IPS-18a (cell line): Measurements from ENCODE around the gene ORAI2.

Experiments used
- H3K27ac ChIP-seq: one replicate; pipeline ENCODE4 v1.5.1; 2013; ENCODE audit warnings: low read length
- H3K27me3 ChIP-seq: one replicate; pipeline ENCODE4 v1.6.1; 2013; ENCODE audit warnings: mild to moderate bottlenecking, low read length; ENCODE audit not compliant: control insufficient read depth, insufficient read depth
- H3K36me3 ChIP-seq: one replicate; pipeline ENCODE4 v1.6.1; 2013; ENCODE audit warnings: low read depth, low read length; ENCODE audit not compliant: control insufficient read depth
- H3K4me1 ChIP-seq: one replicate; pipeline ENCODE4 v1.6.1; 2013; ENCODE audit warnings: low read depth, low read length; ENCODE audit not compliant: control insufficient read depth
- H3K4me3 ChIP-seq: one replicate; pipeline ENCODE4 v1.5.1; 2013; ENCODE audit warnings: low read length
- H3K9ac ChIP-seq: one replicate; pipeline ENCODE4 v1.6.1; 2013; ENCODE audit warnings: mild to moderate bottlenecking, low read length, moderate library complexity
- H3K9me3 ChIP-seq: one replicate; pipeline ENCODE4 v1.6.1; 2013; ENCODE audit warnings: low read depth, low read length; ENCODE audit not compliant: control insufficient read depth

ORAI2 gene

DNA sequence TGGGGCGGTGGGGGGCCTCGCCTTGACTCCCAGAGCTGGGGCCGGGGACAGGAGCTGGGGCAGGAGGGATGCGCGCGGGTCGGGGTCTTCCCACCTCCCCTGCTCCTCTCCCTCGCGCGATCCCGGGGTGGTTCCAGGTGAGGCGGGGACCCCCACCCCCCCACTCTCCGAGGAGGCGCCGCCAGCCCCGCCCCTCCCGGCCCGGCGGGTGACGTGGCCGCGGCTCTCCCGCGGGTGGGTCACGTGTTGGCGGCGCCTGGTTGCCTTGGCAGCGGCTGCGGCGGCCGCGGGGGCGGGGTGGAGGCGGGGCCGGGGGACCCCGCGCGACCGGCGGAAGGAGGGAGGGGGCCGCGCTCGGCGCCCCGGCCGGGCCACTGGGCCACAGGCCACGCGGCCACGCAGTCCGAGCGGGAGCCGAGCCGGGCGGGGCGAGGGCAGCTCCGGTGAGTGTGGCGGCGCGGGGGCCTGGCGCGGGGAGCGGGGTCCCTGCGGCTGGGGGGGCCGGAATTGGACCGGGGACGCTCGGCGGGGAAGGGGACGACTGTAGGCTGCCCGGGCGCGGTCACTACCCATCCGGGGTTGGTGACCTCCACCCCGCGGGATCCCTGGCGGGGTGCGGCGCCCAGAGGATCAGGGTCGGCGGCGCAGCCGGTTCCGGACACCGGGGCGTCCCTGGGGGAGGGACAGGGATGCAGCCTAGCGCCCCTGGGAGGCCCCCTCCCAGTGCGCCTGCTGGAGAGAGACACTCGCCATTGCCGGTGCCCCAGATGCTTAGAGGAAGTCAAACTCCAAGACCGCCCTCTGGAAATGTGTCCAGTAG is at the start of gene ORAI2:
Gene ORAI2 (plus strand): TSS at position 357 of the 820 bp plus-strand sequence. CDS start 5,382 bp downstream, outside the sequence.
- no peaks in the 10 kb centered on the region for H3K27me3 ChIP-seq
- H3K36me3 ChIP-seq: no peaks in the 10 kb centered on the region
- H3K9ac ChIP-seq: peak within 1 kb of the TSS; percentile 44
- H3K4me1 ChIP-seq: peaks cover 4% of the 10 kb centered on the region
- peak within 1 kb of the TSS; percentile 60 for H3K4me3 ChIP-seq
- H3K9me3 ChIP-seq: no peaks in the 10 kb centered on the region
- no peak within 1 kb of the TSS for H3K27ac ChIP-seq

DNA sequence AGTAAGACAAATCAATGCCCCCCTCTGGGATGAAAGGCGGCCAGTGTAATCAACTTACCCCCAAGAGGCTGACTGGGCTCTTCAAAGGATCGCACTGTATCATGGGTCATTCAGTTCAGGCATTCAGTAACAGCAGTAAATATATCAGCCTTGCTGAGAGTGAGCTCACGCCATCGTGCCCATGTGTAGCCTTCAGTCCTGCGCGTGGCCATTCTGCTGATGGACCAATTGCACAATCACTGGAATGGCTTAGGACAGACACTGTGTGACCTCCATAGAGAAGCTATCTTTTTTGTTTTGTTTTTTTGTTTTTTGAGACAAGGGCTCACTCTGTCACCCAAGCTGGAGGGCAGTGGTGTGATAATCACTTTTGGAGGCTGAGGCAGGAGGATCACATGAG is 46.3 kb upstream of the ORAI2 start:
- Histone ChIP-seq H3K36me3 (peaks cover 3% of the 10 kb centered on the region), H3K4me3 (no peak overlapping the region), H3K27me3 (no peaks in the 10 kb centered on the region), H3K9me3 (no peaks in the 10 kb centered on the region), H3K27ac (no peak overlapping the region), H3K9ac (no peak overlapping the region), H3K4me1 (no peaks in the 10 kb centered on the region)

DNA sequence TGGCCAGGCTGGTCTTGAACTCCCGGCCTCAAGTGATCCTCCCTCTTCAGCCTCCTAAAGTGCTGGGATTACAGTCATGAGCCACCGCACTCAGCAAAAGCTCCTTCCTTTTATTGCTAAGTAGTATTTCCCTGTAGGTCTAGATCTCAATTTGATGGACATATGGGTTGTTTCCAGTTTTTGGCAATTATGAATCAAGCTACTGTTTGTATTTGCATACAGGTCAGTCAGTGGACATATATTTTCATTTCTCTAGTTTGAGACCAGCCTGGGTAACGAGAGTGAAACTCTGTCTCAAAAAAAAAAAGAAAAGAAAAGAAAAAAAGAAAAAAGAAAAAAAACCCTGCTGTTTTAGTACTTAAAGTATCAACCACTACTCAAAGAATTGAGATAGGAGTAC is 43.6 kb upstream of the ORAI2 start:
- H3K4me1 ChIP-seq: no peaks in the 10 kb centered on the region
- no peak overlapping the region for H3K4me3 ChIP-seq
- peaks cover 8% of the 10 kb centered on the region for H3K36me3 ChIP-seq
- H3K27me3 ChIP-seq: no peaks in the 10 kb centered on the region
- no peaks in the 10 kb centered on the region for H3K9me3 ChIP-seq
- H3K9ac ChIP-seq: no peak overlapping the region
- H3K27ac ChIP-seq: no peak overlapping the region

DNA sequence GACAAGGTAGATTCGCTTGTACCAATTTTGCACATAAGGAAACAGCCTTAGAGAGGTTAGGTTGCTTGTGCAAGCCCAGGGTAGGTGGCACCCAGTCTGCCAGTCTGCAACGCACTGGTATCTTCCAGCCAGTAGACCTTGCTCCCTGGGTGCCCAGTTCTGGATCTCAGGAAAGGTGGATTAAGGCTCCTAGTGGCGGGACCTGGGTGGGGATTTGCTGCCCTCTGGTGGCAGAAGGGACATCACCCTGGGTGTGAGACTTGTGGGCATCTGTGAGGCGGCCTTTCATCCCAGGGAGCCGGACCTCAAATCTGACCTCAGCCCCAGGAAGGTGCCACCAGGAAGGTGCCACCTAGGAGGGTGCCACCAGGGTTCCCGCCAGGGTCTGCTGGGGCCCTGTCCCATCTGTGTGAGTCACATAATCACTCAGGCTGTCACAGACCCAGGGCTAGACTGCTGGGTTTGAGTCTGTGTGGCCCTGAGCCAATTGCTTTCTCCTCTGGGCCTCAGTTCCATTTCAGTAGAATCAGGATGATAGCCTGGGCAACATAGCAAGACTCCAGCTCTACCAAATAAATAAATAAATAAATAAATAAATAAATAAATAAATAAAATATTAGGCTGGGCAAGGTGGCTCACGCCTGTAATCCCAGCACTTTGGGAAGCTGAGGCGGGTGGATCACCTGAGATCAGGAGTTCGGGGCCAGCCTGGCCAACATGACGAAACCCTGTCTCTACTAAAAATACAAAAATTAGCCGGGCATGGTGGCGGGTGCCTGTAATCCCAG is 42.5 kb upstream of the ORAI2 start:
- Histone ChIP-seq H3K27me3 (no peaks in the 10 kb centered on the region), H3K9me3 (no peaks in the 10 kb centered on the region), H3K27ac (no peak overlapping the region), H3K36me3 (peaks cover 8% of the 10 kb centered on the region), H3K9ac (no peak overlapping the region), H3K4me1 (no peaks in the 10 kb centered on the region), H3K4me3 (no peak overlapping the region)

GRCh38 chr7:102392330-102392729 is 41.0 kb upstream of the ORAI2 start:
- Histone ChIP-seq H3K36me3 (peaks cover 5% of the 10 kb centered on the region), H3K9me3 (no peaks in the 10 kb centered on the region), H3K4me3 (no peak overlapping the region), H3K4me1 (peaks cover 5% of the 10 kb centered on the region), H3K27me3 (no peaks in the 10 kb centered on the region), H3K9ac (no peak overlapping the region), H3K27ac (no peak overlapping the region)

DNA sequence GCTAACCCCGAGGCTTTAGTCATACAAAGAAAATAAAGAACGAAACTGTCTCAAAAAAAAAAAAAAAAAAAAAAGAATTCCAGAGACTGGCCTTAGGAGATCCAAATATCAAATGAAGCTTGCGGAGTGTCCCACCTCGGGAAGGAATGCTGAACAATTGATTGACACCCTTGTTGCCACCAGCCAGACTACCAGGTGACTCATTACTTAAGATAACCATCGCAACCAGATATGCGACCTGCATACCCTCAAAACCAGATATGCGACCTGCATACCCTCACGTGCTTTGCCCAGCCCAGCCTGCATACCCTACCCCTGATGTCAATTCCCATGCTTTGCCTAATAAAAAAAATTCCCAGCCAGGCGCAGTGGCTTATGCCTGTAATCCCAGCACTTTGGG is 39.9 kb upstream of the ORAI2 start:
- H3K9ac ChIP-seq: no peak overlapping the region
- no peaks in the 10 kb centered on the region for H3K9me3 ChIP-seq
- peaks cover 6% of the 10 kb centered on the region for H3K4me1 ChIP-seq
- H3K36me3 ChIP-seq: peaks cover 5% of the 10 kb centered on the region
- H3K27ac ChIP-seq: no peak overlapping the region
- no peak overlapping the region for H3K4me3 ChIP-seq
- no peaks in the 10 kb centered on the region for H3K27me3 ChIP-seq

DNA sequence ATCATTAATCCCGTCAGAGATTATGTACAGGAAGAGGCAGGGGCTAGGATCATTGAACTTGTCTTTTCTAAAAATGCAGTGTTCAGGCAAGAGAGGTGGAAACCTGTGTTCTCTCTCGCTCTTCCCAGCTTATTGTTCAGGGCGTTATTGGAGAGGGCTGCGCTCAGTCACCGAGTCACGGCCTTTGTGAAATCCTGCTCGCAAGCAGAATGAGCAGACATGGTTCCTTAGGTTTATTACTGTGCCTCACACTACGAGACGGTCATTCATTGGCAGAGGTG is 37.8 kb upstream of the ORAI2 start:
- Histone ChIP-seq H3K27me3 (no peaks in the 10 kb centered on the region), H3K4me3 (peak overlapping the region; percentile 95), H3K9me3 (no peaks in the 10 kb centered on the region), H3K36me3 (peaks cover 20% of the 10 kb centered on the region), H3K27ac (peak overlapping the region; percentile 92), H3K4me1 (peaks cover 6% of the 10 kb centered on the region), H3K9ac (peak overlapping the region; percentile 93)

DNA sequence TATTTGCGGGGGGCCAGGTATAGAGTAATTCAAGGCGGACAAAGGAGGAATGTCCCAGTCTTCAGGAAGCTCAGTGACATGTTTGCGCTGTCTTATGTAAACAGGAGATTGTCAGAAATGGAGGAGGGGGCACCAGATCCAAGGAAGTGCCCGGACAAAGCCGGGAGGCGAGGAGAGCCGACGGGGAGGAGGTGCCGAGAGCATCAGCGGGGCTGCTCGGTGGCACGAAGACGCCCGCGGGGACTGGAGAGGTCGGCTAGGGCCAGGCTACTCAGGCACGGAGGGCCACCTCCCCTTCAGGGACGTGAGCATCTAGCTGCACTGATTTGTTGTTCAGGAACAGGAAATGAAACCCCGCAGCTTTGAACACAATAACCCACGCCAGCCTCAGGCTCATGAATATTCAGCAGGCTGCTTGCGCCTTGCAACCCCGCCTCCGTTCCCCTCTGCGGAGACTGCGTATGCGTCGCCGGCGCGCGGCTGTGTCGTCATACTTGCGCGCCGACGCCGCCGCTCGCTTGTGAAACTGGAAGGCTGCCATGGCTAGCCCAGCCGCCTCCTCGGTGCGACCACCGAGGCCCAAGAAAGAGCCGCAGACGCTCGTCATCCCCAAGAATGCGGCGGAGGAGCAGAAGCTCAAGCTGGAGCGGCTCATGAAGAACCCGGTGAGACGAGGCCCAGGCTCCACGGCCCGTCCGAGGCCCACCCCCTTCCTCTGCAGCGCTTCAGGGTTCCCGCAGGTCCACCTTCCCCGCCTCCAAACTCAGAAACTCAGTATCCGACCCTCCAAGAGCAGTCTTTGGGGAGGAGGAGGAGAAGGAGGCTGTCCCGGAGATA is 37.3 kb upstream of the ORAI2 start, which contains the start of gene PRKRIP1:
Gene PRKRIP1 (plus strand): TSS at position 491 of the 837 bp plus-strand sequence. CDS start 49 bp downstream, at position 540.
- Histone ChIP-seq H3K4me1 (peaks cover 6% of the 10 kb centered on the region), H3K36me3 (peaks cover 25% of the 10 kb centered on the region)

GRCh38 chr7:102396710-102397019 is 36.7 kb upstream of the ORAI2 start:
- Histone ChIP-seq H3K9me3 (no peaks in the 10 kb centered on the region), H3K27ac (peak overlapping the region; percentile 70), H3K4me1 (peaks cover 6% of the 10 kb centered on the region), H3K9ac (peak overlapping the region; percentile 93), H3K4me3 (peak overlapping the region; percentile 95), H3K36me3 (peaks cover 26% of the 10 kb centered on the region), H3K27me3 (no peaks in the 10 kb centered on the region)

More for the DNA sequence above, 37.3 kb upstream of the ORAI2 start, which contains the start of gene PRKRIP1:
- Histone ChIP-seq H3K4me3 (peak within 1 kb of the TSS; percentile 95), H3K27ac (peak within 1 kb of the TSS; percentile 92), H3K9me3 (no peaks in the 10 kb centered on the region), H3K9ac (peak within 1 kb of the TSS; percentile 93), H3K27me3 (no peaks in the 10 kb centered on the region)

DNA sequence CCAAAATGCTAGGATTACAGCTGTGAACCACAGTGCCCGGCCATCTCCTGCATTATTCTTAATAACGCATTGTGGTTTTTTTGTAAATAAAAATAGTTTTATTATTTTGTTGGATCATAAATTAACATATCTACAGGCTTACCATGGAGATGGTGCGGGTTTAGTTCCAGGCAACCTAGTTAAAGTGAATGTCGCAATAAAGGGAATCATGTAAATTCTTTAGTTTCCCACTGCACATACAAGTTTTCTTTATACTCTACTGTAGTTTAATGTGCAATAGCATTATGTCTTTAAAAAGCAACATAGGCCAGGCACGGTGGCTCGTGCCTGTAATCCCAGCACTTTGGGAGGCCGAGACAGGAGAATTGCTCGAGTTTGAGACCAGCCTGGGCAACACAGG is 34.8 kb upstream of the ORAI2 start:
- H3K27me3 ChIP-seq: no peaks in the 10 kb centered on the region
- H3K36me3 ChIP-seq: peaks cover 36% of the 10 kb centered on the region
- no peaks in the 10 kb centered on the region for H3K9me3 ChIP-seq
- no peak overlapping the region for H3K4me3 ChIP-seq
- H3K9ac ChIP-seq: no peak overlapping the region
- H3K4me1 ChIP-seq: peaks cover 6% of the 10 kb centered on the region
- no peak overlapping the region for H3K27ac ChIP-seq

DNA sequence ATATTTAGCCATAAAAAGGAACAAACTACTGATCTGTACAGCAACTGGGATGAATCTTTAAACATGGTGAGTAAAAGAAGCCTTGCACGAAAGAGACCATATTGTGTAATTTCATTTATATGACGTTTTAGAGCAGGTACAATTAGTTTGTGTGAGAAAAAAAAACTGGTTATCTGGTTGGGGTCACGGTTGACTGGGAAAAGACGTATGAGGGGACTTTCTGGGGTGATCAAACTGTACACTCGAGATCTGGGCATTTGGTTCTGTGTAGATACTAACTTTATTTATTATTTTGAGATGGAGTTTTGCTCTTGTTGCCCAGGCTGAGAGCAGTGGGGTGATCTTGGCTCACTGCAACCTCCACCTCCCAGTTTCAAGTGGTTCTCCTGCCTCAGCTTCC is 33.0 kb upstream of the ORAI2 start:
- H3K27me3 ChIP-seq: no peaks in the 10 kb centered on the region
- H3K27ac ChIP-seq: no peak overlapping the region
- H3K4me1 ChIP-seq: peaks cover 6% of the 10 kb centered on the region
- H3K9ac ChIP-seq: no peak overlapping the region
- H3K9me3 ChIP-seq: no peaks in the 10 kb centered on the region
- H3K36me3 ChIP-seq: peaks cover 49% of the 10 kb centered on the region
- no peak overlapping the region for H3K4me3 ChIP-seq
